GM12872 (cell line): ENCODE data around the gene ARID1B.

Source experiments
- TF ChIP-seq, protein P1 (sequence below): IDR thresholded peaks from 3 replicates; pipeline ENCODE4 v1.5.1; 2011; ENCODE audit warnings: low read depth, mild to moderate bottlenecking, low read length, moderate library complexity; ENCODE audit not compliant: insufficient read depth

Gene ARID1B

DNA sequence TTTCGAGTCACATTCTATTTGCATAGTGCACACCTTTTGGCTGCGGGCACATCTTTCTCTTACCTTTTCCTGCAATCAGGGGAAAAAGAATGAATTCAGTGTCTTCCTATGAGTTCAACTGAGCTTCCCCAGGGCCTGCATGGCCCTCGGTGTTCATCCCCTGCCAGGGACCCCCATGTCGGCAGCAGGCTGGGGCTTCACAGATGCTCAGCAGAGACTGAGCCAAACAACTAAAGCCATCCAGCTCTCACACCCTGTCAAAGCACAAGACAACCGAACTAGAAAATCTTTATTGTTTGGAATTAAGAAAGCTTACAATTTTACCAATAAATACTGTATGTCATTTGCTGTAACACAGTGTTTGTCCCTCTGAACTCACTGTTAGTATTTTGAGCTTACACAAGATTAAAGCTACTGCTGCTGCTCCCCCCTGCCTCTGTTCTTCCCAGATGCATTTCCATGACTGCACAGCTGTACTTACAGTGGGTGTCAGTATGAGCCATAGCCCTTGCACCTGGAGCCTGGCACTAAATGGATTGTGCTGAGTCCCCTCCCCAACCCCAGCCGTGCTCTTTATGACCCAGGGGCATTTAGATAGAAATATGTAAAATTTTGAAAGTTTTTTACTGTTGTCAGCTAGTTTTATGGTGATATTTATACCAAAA lies 340.4 kb downstream of the ARID1B start:
- TF ChIP-seq, protein P1, sequence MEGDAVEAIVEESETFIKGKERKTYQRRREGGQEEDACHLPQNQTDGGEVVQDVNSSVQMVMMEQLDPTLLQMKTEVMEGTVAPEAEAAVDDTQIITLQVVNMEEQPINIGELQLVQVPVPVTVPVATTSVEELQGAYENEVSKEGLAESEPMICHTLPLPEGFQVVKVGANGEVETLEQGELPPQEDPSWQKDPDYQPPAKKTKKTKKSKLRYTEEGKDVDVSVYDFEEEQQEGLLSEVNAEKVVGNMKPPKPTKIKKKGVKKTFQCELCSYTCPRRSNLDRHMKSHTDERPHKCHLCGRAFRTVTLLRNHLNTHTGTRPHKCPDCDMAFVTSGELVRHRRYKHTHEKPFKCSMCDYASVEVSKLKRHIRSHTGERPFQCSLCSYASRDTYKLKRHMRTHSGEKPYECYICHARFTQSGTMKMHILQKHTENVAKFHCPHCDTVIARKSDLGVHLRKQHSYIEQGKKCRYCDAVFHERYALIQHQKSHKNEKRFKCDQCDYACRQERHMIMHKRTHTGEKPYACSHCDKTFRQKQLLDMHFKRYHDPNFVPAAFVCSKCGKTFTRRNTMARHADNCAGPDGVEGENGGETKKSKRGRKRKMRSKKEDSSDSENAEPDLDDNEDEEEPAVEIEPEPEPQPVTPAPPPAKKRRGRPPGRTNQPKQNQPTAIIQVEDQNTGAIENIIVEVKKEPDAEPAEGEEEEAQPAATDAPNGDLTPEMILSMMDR, result no peak

DNA sequence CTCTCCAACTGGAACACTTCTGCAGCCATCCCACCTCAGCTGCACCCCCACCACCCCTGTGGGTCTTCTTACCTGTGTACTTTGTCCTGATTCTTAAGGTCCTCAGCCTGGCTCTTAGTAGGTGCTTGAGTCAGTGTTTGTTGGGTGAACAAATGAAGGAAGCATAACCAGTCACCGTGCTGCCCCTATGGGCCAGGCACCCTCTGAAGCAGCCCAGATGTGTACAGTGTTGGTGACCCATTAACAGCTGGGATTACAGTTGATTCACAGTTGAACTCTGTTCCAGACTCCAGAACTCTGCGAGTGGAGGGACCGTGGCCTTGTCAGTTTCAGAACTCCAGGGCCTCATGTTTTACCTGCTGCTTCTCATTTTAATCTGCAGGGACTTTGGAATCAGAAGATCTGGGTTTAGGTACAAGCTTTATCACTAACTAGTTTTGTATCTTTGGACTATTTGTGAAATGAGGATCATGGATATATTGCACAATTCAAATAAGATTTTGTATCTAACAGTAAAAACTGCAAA lies 342.4 kb downstream of the ARID1B start:
- TF ChIP-seq, protein P1, result no peak

DNA sequence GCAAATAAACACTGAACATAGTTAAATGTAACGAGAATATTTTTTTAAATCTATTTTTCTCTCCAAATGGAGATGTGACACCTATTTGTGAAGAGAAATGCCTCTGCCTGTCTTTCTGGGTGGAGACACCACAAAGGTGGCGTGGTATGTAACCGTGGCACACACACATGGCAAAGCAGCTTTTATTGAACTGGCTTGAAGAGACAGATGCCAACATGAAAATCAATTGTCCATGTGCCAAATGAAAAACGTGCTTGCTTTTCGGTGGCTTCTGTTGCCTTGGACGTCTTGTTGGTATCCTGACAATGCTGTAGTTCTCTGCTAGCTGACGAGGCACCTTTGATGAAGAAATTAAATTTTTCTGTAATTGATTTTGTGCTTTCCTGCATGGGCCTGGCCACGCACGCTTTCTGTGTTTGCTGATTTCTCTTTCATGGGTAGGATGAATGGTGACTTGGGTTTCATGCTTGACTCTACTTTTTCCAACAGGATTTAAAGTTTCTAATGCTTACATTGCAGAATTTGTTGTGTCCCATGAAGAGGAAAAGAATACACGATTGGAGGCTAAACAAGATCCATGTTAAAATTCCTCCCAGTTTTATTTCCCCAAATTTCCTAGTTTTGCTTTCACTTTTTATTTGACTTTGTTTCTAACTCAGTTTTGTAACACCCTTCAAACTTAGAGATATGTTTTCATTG lies 343.5 kb downstream of the ARID1B start:
- TF ChIP-seq, protein P1, result no peak

DNA sequence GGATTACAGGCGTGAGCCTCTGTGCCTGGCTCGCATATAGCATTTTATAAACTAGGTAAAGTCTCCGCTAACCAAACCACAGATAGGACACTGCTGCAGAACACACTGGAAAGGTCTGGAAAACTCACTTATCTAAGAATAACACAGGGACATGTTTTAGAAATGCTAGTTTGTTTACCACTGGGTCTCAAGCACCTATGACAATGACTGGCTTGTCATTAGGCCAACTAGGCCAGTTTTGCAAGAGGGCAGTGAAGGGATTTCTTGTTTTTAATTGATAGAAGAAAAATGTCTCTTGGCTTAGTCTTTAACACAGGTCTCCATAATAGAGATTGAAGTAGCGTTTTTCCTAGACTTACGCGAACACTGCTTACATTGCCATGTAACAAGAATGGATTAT lies 344.7 kb downstream of the ARID1B start:
- TF ChIP-seq, protein P1, result no peak

DNA sequence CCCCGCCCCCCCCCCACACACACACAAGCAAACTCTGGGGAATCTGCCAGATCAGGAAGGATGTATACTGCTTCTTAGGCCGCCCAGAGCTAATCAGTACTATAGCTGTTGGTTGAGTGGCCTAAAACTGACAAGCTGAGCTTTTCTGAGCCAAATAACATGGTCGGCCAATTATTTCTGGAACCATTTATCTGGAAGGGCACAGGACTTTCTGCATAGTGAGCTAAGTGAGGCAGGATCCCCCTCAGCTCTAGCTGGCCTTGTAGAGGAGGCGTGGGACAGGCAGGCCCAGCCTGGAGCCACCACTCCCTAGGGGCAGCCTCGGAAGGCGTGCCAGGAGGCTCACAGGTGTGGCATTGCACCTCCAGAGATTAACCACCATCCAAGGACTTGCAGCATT lies 346.1 kb downstream of the ARID1B start:
- TF ChIP-seq, protein P1, result no peak

DNA sequence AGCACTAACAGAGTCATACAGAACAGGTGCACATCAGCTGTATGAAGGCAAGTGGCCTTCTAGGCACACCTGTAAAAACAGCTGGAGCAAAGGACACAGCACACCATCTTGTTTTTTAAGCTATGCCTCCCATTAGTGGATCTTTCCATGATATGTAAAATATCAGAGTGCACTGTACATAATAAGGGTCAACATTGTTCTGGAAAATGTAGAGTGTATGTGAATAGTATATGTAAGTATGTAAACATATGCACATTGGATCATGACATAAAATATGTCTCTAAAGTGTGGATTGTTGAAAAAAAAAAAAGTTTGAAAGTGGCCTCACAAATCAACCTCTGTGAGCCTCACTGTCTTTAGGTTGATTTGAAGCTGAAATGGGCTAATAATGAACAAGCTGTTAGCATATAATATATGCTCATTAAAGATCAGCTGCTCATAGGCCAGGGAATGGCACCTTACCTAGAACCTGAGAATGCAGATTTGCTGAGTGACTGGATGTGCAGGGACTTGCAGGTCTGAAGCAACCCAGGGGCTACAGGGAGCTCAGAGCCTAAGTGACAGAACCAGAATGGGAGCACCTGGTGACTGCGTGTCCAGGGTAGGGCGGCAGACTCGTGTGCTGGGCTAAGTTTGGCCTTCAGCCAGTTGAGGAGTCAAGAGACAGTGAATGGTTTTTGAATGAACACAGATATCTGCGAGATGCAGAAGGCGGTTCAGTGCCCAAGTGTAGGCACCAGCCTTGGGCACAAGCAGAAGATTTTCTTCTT lies 347.5 kb downstream of the ARID1B start:
- TF ChIP-seq, protein P1, result no peak

DNA sequence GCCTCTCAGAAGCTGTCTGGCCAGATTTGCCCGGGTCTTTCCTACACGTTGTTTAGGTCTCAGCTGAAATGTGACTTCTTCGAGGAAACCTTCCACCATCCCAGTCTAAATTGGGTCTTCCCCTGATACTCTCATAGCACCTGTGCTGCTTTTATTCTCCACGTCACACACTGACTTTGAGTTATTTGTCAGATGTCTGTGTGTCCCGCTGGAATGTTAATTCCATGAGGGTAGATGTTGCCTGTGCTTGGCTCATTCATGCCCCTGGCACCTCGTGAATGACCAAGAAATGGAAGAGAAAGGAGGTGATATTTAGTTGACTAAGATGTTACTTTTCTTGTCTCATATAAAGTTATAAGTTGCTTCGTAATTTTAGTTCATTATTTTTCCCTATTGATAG lies 348.4 kb downstream of the ARID1B start:
- TF ChIP-seq, protein P1, result no peak
